ENCODE data around the gene G6PD.

GRCh38 chrX:154541896-154542722 is 4.5 kb downstream of the G6PD start:
- TF ChIP-seq EZH2 (IDR thresholded peaks at IDR 0.05; ENCODE audit: insufficient read depth, low read length): no peak
- no peak for TF ChIP-seq CTCF (IDR thresholded peaks at IDR 0.05; ENCODE audit: insufficient read depth, low read depth, low read length)
